ENCODE data around the gene KIF18B.
A peak's percentile ranks its signal among the peaks of the same experiment; 100 is the strongest.

Gene KIF18B

DNA sequence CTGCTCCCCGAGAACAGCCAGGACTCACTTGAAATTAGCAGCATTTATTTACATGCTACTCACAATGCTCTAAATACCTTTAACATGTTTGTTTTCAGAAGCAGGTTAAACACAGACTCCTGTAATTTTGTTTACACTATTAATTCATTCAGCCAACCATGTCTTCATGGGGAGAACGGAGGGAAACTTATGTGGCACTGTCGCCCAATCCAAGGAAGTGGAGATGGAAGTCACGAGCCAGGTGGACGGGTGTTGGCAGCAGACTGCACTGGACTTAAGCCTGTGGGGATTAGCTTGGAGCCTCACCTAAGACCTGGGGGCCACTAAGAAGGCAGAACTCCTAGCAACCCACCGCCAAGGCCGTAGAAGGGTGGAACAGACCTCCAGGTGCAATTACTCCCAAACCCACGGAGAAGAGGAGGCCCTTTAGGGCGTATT, 23.4 kb downstream of the KIF18B start:
- H3K4me1 ChIP-seq (ENCODE audit: control extremely low read depth in 1 of 4, control insufficient read depth in 4 of 4, insufficient read depth in 4 of 4, low read length in 3 of 4) = no peaks in the 10 kb centered on the region
- H3K27ac ChIP-seq (ENCODE audit: insufficient read depth in 1 of 2, low read depth in 1 of 2, low read length in 2 of 2, poor library complexity in 1 of 2, severe bottlenecking in 2 of 2) = no peak overlapping the region
- POLR2A ChIA-PET = no interaction called here
- no peaks in the 10 kb centered on the region for H3K9me3 ChIP-seq (ENCODE audit: control extremely low read depth in 1 of 5, control insufficient read depth in 4 of 5, insufficient read depth in 2 of 5, low read depth in 1 of 5, low read length in 4 of 5)
- CTCF ChIA-PET = interaction anchor here (1.1 to 13.3 kb wide), 3 partner anchors 10 to 97 kb away, joined by 3 to 162 read pairs (median 3); no protein-coding TSS in a partner anchor
- H3K4me3 ChIP-seq (ENCODE audit: control insufficient read depth in 1 of 7, extremely low read depth in 1 of 7, insufficient read depth in 4 of 7, low read depth in 2 of 7, low read length in 6 of 7) = no peak overlapping the region
- H3K36me3 ChIP-seq (ENCODE audit: control insufficient read depth in 4 of 4, insufficient read depth in 4 of 4, low read length in 3 of 4) = peaks cover 0 to 35% (median 23%) of the 10 kb centered on the region in 4 experiments
- peaks cover 0 to 21% (median 10%) of the 10 kb centered on the region in 5 experiments for H3K27me3 ChIP-seq (replicated peaks in 2 of 5; ENCODE audit: control insufficient read depth in 4 of 5, insufficient read depth in 5 of 5, low read length in 4 of 5)
- WGBS (ENCODE audit: insufficient coverage) = 95% methylated on average over 7 of the region's 9 CpGs
- DNase-seq = no peak

DNA sequence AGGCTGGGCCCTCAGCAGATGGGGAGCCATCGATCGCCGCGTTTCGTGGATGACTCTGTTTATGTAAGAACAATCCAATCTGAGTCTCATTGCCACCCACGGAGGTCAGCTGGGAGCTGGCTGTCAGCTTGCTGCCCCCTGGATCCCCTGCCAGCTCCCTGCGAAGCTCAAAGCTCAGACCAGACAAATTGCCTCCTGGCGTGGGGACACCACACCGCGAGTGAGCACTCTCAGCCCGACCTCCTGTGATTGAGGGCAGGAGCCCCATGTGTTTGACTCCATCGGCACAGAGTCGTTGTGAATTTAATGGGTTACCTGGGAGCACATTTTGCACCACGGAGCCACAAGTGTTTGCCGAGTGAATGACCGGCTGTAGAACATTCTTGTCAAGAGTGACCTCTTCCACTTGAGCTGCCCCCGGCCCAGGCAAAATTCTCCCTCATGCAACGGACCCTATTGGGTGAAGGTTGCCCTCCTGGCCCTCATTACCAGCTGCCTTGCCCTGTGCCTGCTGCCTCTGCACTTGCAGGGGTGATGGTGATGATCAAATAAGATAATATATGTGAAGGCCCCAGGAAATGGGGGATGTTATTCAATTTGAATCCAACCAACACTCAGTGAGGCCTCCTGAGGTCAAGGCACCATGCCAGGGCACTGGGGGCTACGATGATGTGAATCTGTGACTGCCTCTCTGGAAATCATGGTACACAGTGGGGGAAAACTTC, 24.7 kb downstream of the KIF18B start:
- no peak overlapping the region for H3K27ac ChIP-seq (ENCODE audit: insufficient read depth in 1 of 2, low read depth in 1 of 2, low read length in 2 of 2, poor library complexity in 1 of 2, severe bottlenecking in 2 of 2)
- ChIA-PET CTCF (interaction anchor here (0.9 to 13.3 kb wide), 5 partner anchors 12 to 176 kb away, joined by 3 to 162 read pairs (median 23); no protein-coding TSS in a partner anchor), POLR2A (no interaction called here)
- no peak for DNase-seq
- WGBS (ENCODE audit: insufficient coverage) = 91% methylated on average over 15 of the region's 19 CpGs
- no peaks in the 10 kb centered on the region for H3K9me3 ChIP-seq (ENCODE audit: control extremely low read depth in 1 of 5, control insufficient read depth in 4 of 5, insufficient read depth in 2 of 5, low read depth in 1 of 5, low read length in 4 of 5)
- H3K27me3 ChIP-seq (replicated peaks in 2 of 5; ENCODE audit: control insufficient read depth in 4 of 5, insufficient read depth in 5 of 5, low read length in 4 of 5) = peaks cover 0 to 21% (median 10%) of the 10 kb centered on the region in 5 experiments
- peaks cover 0 to 23% (median 17%) of the 10 kb centered on the region in 4 experiments for H3K36me3 ChIP-seq (ENCODE audit: control insufficient read depth in 4 of 4, insufficient read depth in 4 of 4, low read length in 3 of 4)
- H3K4me1 ChIP-seq (ENCODE audit: control extremely low read depth in 1 of 4, control insufficient read depth in 4 of 4, insufficient read depth in 4 of 4, low read length in 3 of 4) = no peaks in the 10 kb centered on the region
- no peak overlapping the region for H3K4me3 ChIP-seq (ENCODE audit: control insufficient read depth in 1 of 7, extremely low read depth in 1 of 7, insufficient read depth in 4 of 7, low read depth in 2 of 7, low read length in 6 of 7)

DNA sequence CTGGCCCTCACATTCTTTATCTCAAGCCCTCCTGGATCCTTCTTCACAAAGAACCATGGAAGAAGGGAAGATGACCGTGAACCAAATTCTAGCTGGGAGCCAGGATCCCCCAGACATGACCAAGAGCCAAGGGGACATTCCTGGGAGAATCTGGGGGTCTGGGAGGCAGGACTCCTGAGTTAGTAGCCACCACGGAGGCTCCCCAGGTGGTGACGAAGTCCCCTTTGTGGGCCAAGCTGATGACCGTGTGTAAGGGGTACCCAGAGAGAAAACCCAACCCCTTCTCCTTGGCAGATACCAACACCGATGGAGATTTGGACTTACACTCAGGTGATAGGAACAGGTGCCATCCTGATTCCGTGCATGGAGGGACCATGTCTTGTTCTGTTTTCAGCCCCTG, 25.4 kb downstream of the KIF18B start:
- CTCF ChIA-PET = interaction anchor here (0.7 to 13.3 kb wide), 7 partner anchors 10 to 177 kb away, joined by 3 to 162 read pairs (median 10); no protein-coding TSS in a partner anchor
- no peaks in the 10 kb centered on the region for H3K4me1 ChIP-seq (ENCODE audit: control extremely low read depth in 1 of 4, control insufficient read depth in 4 of 4, insufficient read depth in 4 of 4, low read length in 3 of 4)

DNA sequence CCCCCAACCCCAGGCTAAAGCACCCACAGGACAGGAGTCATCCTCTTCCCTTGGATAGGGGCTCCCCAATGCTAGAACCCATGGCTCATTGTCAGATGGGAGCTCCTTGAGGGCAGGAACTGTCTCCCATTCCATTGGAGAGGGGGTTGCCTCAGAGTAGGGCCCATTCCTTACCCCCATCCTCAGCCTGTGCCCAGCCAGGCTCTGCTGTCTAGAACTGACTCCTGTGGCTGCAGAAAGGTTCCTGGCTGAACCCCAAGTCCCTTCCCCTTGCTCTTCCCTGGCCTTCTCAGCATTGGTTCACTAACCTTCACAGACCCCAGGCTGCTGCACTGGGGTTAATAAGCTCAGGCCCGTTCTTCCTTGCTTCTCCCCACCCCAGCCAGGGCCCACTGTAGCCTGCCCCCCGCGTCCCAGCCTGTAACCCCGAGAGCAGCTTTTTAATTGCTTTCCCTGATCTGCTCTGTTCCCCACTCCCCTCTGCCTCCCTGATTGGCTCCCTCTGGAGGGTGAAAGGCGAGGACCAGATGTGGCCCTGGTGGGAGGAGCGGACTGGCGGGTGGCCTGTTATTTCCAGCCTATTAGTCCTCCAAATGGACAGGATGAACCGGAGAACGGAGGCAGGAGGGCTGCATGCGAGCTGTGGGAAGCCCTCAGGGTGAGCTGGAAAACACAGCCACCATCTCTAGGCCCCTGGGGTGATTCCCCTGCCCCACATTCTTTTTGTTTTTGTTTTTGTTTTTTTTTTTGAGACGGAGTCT, 26.3 kb downstream of the KIF18B start:
- Histone ChIP-seq H3K9me3 (ENCODE audit: control extremely low read depth in 1 of 5, control insufficient read depth in 4 of 5, insufficient read depth in 2 of 5, low read depth in 1 of 5, low read length in 4 of 5) (no peaks in the 10 kb centered on the region), H3K27me3 (replicated peaks in 2 of 5; ENCODE audit: control insufficient read depth in 4 of 5, insufficient read depth in 5 of 5, low read length in 4 of 5) (peaks cover 0 to 21% (median 10%) of the 10 kb centered on the region in 5 experiments), H3K4me1 (ENCODE audit: control extremely low read depth in 1 of 4, control insufficient read depth in 4 of 4, insufficient read depth in 4 of 4, low read length in 3 of 4) (no peaks in the 10 kb centered on the region), H3K36me3 (ENCODE audit: control insufficient read depth in 4 of 4, insufficient read depth in 4 of 4, low read length in 3 of 4) (peaks cover 0 to 7% (median 6%) of the 10 kb centered on the region in 4 experiments), H3K27ac (ENCODE audit: insufficient read depth in 1 of 2, low read depth in 1 of 2, low read length in 2 of 2, poor library complexity in 1 of 2, severe bottlenecking in 2 of 2) (no peak overlapping the region), H3K4me3 (ENCODE audit: control insufficient read depth in 1 of 7, extremely low read depth in 1 of 7, insufficient read depth in 4 of 7, low read depth in 2 of 7, low read length in 6 of 7) (no peak overlapping the region)
- no peak for DNase-seq
- ChIA-PET CTCF (interaction anchor here (0.6 to 13.3 kb wide), 21 partner anchors 10 to 198 kb away, joined by 3 to 162 read pairs (median 5); a partner anchor contains a TSS), POLR2A (interaction anchor here (1.6 kb wide), 1 partner anchor 99 kb away, joined by 5 read pairs; no protein-coding TSS in a partner anchor)
- WGBS (ENCODE audit: insufficient coverage) = 84% methylated on average over 11 of the region's 11 CpGs

More for the DNA sequence above, 25.4 kb downstream of the KIF18B start:
- 94% methylated on average over 5 of the region's 6 CpGs for WGBS (ENCODE audit: insufficient coverage)
- Histone ChIP-seq H3K9me3 (ENCODE audit: control extremely low read depth in 1 of 5, control insufficient read depth in 4 of 5, insufficient read depth in 2 of 5, low read depth in 1 of 5, low read length in 4 of 5) (no peaks in the 10 kb centered on the region), H3K27me3 (replicated peaks in 2 of 5; ENCODE audit: control insufficient read depth in 4 of 5, insufficient read depth in 5 of 5, low read length in 4 of 5) (peaks cover 0 to 21% (median 10%) of the 10 kb centered on the region in 5 experiments), H3K36me3 (ENCODE audit: control insufficient read depth in 4 of 4, insufficient read depth in 4 of 4, low read length in 3 of 4) (peaks cover 0 to 16% (median 10%) of the 10 kb centered on the region in 4 experiments), H3K27ac (ENCODE audit: insufficient read depth in 1 of 2, low read depth in 1 of 2, low read length in 2 of 2, poor library complexity in 1 of 2, severe bottlenecking in 2 of 2) (no peak overlapping the region), H3K4me3 (ENCODE audit: control insufficient read depth in 1 of 7, extremely low read depth in 1 of 7, insufficient read depth in 4 of 7, low read depth in 2 of 7, low read length in 6 of 7) (no peak overlapping the region)
- POLR2A ChIA-PET = no interaction called here
- no peak for DNase-seq

DNA sequence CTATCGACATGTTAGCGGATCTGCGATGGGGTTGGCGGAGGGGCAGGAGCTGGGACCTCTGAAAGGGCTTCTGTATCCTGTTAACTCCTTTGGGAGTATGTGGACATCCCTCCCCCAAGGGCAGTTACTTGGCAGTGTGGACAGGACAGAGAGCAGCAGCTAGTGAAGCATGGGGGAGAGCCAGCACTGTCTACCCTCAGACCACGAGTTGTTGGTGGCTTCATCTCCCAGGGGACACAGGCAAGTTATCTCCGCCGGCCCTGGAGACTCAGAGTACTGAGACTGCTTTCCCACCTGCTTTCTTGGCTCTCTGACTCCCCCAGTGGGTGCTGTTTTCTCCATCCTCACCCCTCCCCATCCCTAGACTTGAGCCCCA, 27.0 kb downstream of the KIF18B start:
- ChIA-PET CTCF (interaction anchor here (0.7 to 13.3 kb wide), 29 partner anchors 10 to 199 kb away, joined by 3 to 162 read pairs (median 4); a partner anchor contains a TSS), POLR2A (interaction anchor here (1.6 kb wide), 1 partner anchor 100 kb away, joined by 5 read pairs; no protein-coding TSS in a partner anchor)
- 92% methylated on average over 5 of the region's 7 CpGs for WGBS (ENCODE audit: insufficient coverage)
- Histone ChIP-seq H3K9me3 (ENCODE audit: control extremely low read depth in 1 of 5, control insufficient read depth in 4 of 5, insufficient read depth in 2 of 5, low read depth in 1 of 5, low read length in 4 of 5) (no peaks in the 10 kb centered on the region), H3K36me3 (ENCODE audit: control insufficient read depth in 4 of 4, insufficient read depth in 4 of 4, low read length in 3 of 4) (no peaks in the 10 kb centered on the region), H3K27me3 (replicated peaks in 2 of 5; ENCODE audit: control insufficient read depth in 4 of 5, insufficient read depth in 5 of 5, low read length in 4 of 5) (peaks cover 0 to 22% (median 10%) of the 10 kb centered on the region in 5 experiments), H3K4me1 (ENCODE audit: control extremely low read depth in 1 of 4, control insufficient read depth in 4 of 4, insufficient read depth in 4 of 4, low read length in 3 of 4) (no peaks in the 10 kb centered on the region), H3K4me3 (ENCODE audit: control insufficient read depth in 1 of 7, extremely low read depth in 1 of 7, insufficient read depth in 4 of 7, low read depth in 2 of 7, low read length in 6 of 7) (no peak overlapping the region), H3K27ac (ENCODE audit: insufficient read depth in 1 of 2, low read depth in 1 of 2, low read length in 2 of 2, poor library complexity in 1 of 2, severe bottlenecking in 2 of 2) (no peak overlapping the region)
- no peak for DNase-seq

DNA sequence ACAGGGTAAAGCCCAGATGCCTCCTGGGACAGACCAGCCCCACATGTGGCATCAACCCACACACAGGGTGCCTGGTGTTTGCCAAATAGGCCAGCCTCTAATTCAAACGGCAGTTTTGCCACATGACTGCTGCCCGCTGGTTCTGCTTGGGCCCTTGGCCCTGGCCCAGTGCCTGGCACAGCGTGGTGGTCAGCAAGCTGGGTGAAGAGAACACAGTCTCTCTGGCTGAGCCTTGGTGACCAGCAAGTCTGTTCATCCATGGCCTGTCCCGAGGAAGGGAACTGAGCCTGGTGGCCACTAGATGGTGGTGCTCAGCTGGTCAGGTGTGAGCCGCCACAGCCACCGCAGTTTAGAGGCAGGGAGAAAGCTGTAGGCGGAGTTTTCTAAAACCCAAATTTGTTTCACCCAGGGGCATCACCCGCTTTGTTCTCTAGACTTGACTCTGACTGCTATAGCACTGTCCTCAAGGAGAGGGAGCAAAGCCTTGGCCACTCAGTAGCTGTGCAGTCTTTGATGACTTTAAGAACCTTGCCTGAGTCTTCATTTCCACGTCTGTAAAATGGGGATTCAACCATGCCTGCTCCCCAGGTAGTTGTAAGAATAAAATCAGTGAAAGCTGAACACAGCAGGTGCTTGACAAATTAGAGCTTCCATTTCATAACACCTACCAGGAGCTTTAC, 27.5 kb downstream of the KIF18B start:
- no peak overlapping the region for H3K4me3 ChIP-seq (ENCODE audit: control insufficient read depth in 1 of 7, extremely low read depth in 1 of 7, insufficient read depth in 4 of 7, low read depth in 2 of 7, low read length in 6 of 7)
- CTCF ChIA-PET = interaction anchor here (0.7 to 13.3 kb wide), 31 partner anchors 9 to 200 kb away, joined by 3 to 162 read pairs (median 4); a partner anchor contains a TSS
- no peaks in the 10 kb centered on the region for H3K9me3 ChIP-seq (ENCODE audit: control extremely low read depth in 1 of 5, control insufficient read depth in 4 of 5, insufficient read depth in 2 of 5, low read depth in 1 of 5, low read length in 4 of 5)
- POLR2A ChIA-PET = interaction anchor here (0.6 to 1.6 kb wide), 2 partner anchors 101 to 103 kb away, joined by 3 to 5 read pairs; no protein-coding TSS in a partner anchor
- DNase-seq = peak; percentile 71 to 86 (median 81)
- no peaks in the 10 kb centered on the region for H3K36me3 ChIP-seq (ENCODE audit: control insufficient read depth in 4 of 4, insufficient read depth in 4 of 4, low read length in 3 of 4)
- WGBS (ENCODE audit: insufficient coverage) = 28% methylated on average over 8 of the region's 9 CpGs
- no peak overlapping the region for H3K27ac ChIP-seq (ENCODE audit: insufficient read depth in 1 of 2, low read depth in 1 of 2, low read length in 2 of 2, poor library complexity in 1 of 2, severe bottlenecking in 2 of 2)
- peaks cover 0 to 27% (median 10%) of the 10 kb centered on the region in 5 experiments for H3K27me3 ChIP-seq (replicated peaks in 2 of 5; ENCODE audit: control insufficient read depth in 4 of 5, insufficient read depth in 5 of 5, low read length in 4 of 5)
- no peaks in the 10 kb centered on the region for H3K4me1 ChIP-seq (ENCODE audit: control extremely low read depth in 1 of 4, control insufficient read depth in 4 of 4, insufficient read depth in 4 of 4, low read length in 3 of 4)

Data from common myeloid progenitor, CD34-positive (primary cell).